ENCODE results near the gene PPP2R5C.

- TF ChIP-seq POLR2AphosphoS5 (IDR thresholded peaks at IDR 0.05) (peak; percentile 34 to 51), CTCF (IDR thresholded peaks at IDR 0.05) (no peak)
Observed at GRCh38 chr14:101763941-101764709, 2.6 kb downstream of the PPP2R5C start.

Measured in upper lobe of left lung (tissue), 4 donors.